Sigmoid colon (tissue), 3 donors: ENCODE data around the gene ZNF77.

Source experiments
- CTCF ChIP-seq, 4 experiments: fragments of 450-650 bp in 3 of 4; fragments of 200-600 bp in 1 of 4; IDR thresholded peaks; one replicate each; pipeline ENCODE4 v1.5.1; 2016 to 2019; ENCODE audit warnings: antibody characterized with exemption in 4 of 4, mild to moderate bottlenecking in 3 of 4, moderate library complexity in 2 of 4
- POLR2A ChIP-seq, 2 donors: fragments of 450-650 bp; IDR thresholded peaks; one replicate each; pipeline ENCODE4 v1.6.1; 2016; ENCODE audit warnings: antibody characterized with exemption in 2 of 2, mild to moderate bottlenecking in 2 of 2, moderate library complexity in 2 of 2

DNA sequence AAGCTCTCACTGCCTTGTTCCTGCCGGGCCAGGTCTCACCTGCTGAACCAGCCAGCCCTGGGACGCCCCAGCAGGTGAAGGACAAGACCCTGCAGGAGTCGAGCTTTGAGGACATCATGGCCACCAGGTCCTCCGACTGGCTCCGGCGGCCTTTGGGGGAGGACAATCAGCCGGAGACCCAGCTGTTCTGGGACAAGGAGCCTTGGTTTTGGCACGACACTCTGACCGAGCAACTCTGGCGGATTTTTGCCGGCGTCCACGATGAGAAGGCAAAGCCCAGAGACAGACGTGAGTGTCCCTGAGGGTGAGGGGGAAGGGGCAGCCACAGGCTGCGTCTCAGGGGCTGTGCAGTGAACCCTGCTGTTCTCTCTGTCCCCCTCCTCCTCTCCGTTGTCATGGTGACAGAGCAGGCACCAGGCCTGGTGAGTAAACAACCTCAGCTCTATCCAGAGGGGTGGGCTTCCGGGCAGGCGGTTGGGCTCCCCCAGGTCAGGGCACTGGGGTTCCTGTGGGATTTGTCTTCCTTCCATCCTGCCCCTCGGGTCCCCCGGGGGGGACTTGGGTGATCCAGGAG lies 42.3 kb upstream of the ZNF77 start:
- TF ChIP-seq CTCF (IDR thresholded peaks at IDR 0.05) (no peak), POLR2A (IDR thresholded peaks at IDR 0.05) (no peak)
